Muscle of arm (tissue), 14 donors: ENCODE measurements around the gene CENPB. TPM values are rescaled to one million over a fixed set of nuclear protein-coding genes. Genes with fewer than 3 reads are reported as not detected.
"Not testable (repeated sequence)": the region's sequence is repeated elsewhere in the genome, so short reads cannot be mapped to it uniquely, and the experiment has no call there.

Experiments
- DNase-seq: peaks from one replicate; pipeline ENCODE4 v3.0.0-alpha.2; 2013
- long read RNA-seq, 11 donors: transcript quantifications; one replicate each; lab custom pipeline, GENCODE V29; 2026
- polyA plus RNA-seq, 12 donors: library from polyadenylated mRNA; unstranded; fragments of 120-200 nt; gene quantifications; one replicate each; pipeline ENCODE4 v1.2.1, GENCODE V29; 2013; ENCODE audit not compliant: insufficient read length in 12 of 12

The CENPB gene
- polyA plus RNA-seq: 10 to 100 TPM in 11 of 12 donors, not detected in 1; 29.6 to 59.9 (median 39.1) TPM
- long read RNA-seq, donor 1, transcript CENPB-201 (1 exons, 2,840 nt): major isoform, 55 of 55 reads
- long read RNA-seq, donor 1, partial matches to known transcripts: 0 of 55 reads
- long read RNA-seq, donor 1, other reads (novel, unspliced or antisense): 0 of 55 reads
- long read RNA-seq, donor 2, transcript CENPB-201 (1 exons, 2,840 nt): major isoform, 42 of 73 reads
- long read RNA-seq, donor 2, partial matches to known transcripts: 16 of 73 reads
- long read RNA-seq, donor 2, other reads (novel, unspliced or antisense): 15 of 73 reads
- long read RNA-seq, donor 3, transcript CENPB-201 (1 exons, 2,840 nt): major isoform, 21 of 21 reads
- long read RNA-seq, donor 3, partial matches to known transcripts: 0 of 21 reads
- long read RNA-seq, donor 3, other reads (novel, unspliced or antisense): 0 of 21 reads
- long read RNA-seq, donor 4, transcript CENPB-201 (1 exons, 2,840 nt): major isoform, 19 of 19 reads
- long read RNA-seq, donor 4, partial matches to known transcripts: 0 of 19 reads
- long read RNA-seq, donor 4, other reads (novel, unspliced or antisense): 0 of 19 reads
- long read RNA-seq, donor 5, transcript CENPB-201 (1 exons, 2,840 nt): major isoform, 32 of 32 reads
- long read RNA-seq, donor 5, partial matches to known transcripts: 0 of 32 reads
- long read RNA-seq, donor 5, other reads (novel, unspliced or antisense): 0 of 32 reads
- long read RNA-seq, donor 6, transcript CENPB-201 (1 exons, 2,840 nt): major isoform, 24 of 24 reads
- long read RNA-seq, donor 6, partial matches to known transcripts: 0 of 24 reads
- long read RNA-seq, donor 6, other reads (novel, unspliced or antisense): 0 of 24 reads
- long read RNA-seq, donor 7, transcript CENPB-201 (1 exons, 2,840 nt): major isoform, 17 of 17 reads
- long read RNA-seq, donor 7, partial matches to known transcripts: 0 of 17 reads
- long read RNA-seq, donor 7, other reads (novel, unspliced or antisense): 0 of 17 reads
- long read RNA-seq, donor 8, transcript CENPB-201 (1 exons, 2,840 nt): major isoform, 46 of 46 reads
- long read RNA-seq, donor 8, partial matches to known transcripts: 0 of 46 reads
- long read RNA-seq, donor 8, other reads (novel, unspliced or antisense): 0 of 46 reads
- long read RNA-seq, donor 9, transcript CENPB-201 (1 exons, 2,840 nt): major isoform, 29 of 29 reads
- long read RNA-seq, donor 9, partial matches to known transcripts: 0 of 29 reads
- long read RNA-seq, donor 9, other reads (novel, unspliced or antisense): 0 of 29 reads
- long read RNA-seq, donor 10, transcript CENPB-201 (1 exons, 2,840 nt): major isoform, 48 of 94 reads
- long read RNA-seq, donor 10, partial matches to known transcripts: 46 of 94 reads
- long read RNA-seq, donor 10, other reads (novel, unspliced or antisense): 0 of 94 reads
- long read RNA-seq, donor 11, transcript CENPB-201 (1 exons, 2,840 nt): major isoform, 44 of 44 reads
- long read RNA-seq, donor 11, partial matches to known transcripts: 0 of 44 reads
- long read RNA-seq, donor 11, other reads (novel, unspliced or antisense): 0 of 44 reads

- DNase-seq: peak; percentile 88
These were observed at the start of gene CENPB for GRCh38 chr20:3786665-3787323. TSS of gene CENPB (minus strand) at chr20:3786740. CDS start at chr20:3786483, 257 bp downstream.

- DNase-seq: no peak
These were observed 49.6 kb upstream of the CENPB start for GRCh38 chr20:3836132-3836531.

GRCh38 chr20:3829891-3830290 is 43.4 kb upstream of the CENPB start:
- not testable (repeated sequence) for DNase-seq

GRCh38 chr20:3828798-3829197 is 42.3 kb upstream of the CENPB start:
- no peak for DNase-seq

- no peak for DNase-seq
These were observed 39.9 kb upstream of the CENPB start for GRCh38 chr20:3826420-3826819.

- no peak for DNase-seq
These were observed 39.0 kb upstream of the CENPB start for GRCh38 chr20:3825526-3825925.

GRCh38 chr20:3823881-3824280 is 37.3 kb upstream of the CENPB start:
- no peak for DNase-seq

- DNase-seq: no peak
These were observed 35.5 kb upstream of the CENPB start for GRCh38 chr20:3821996-3822395.

- DNase-seq: no peak
These were observed 34.6 kb upstream of the CENPB start for GRCh38 chr20:3820901-3821727.

- DNase-seq: peak; percentile 97
These were observed 33.7 kb upstream of the CENPB start, which contains the start of gene AP5S1 for GRCh38 chr20:3820048-3820900. TSS of gene AP5S1 (plus strand) at chr20:3820547. CDS start at chr20:3822118, 1,571 bp downstream.

GRCh38 chr20:3819411-3820047 is 33.0 kb upstream of the CENPB start:
- no peak for DNase-seq

GRCh38 chr20:3818155-3819151 is 31.9 kb upstream of the CENPB start:
- DNase-seq: no peak

- no peak for DNase-seq
These were observed 29.3 kb upstream of the CENPB start for GRCh38 chr20:3815703-3816315.

- DNase-seq: no peak
These were observed 28.5 kb upstream of the CENPB start for GRCh38 chr20:3814928-3815495.

- no peak for DNase-seq
These were observed 27.5 kb upstream of the CENPB start for GRCh38 chr20:3813848-3814581.
